ENCODE measurements around the gene IL1B.

Gene IL1B

DNA sequence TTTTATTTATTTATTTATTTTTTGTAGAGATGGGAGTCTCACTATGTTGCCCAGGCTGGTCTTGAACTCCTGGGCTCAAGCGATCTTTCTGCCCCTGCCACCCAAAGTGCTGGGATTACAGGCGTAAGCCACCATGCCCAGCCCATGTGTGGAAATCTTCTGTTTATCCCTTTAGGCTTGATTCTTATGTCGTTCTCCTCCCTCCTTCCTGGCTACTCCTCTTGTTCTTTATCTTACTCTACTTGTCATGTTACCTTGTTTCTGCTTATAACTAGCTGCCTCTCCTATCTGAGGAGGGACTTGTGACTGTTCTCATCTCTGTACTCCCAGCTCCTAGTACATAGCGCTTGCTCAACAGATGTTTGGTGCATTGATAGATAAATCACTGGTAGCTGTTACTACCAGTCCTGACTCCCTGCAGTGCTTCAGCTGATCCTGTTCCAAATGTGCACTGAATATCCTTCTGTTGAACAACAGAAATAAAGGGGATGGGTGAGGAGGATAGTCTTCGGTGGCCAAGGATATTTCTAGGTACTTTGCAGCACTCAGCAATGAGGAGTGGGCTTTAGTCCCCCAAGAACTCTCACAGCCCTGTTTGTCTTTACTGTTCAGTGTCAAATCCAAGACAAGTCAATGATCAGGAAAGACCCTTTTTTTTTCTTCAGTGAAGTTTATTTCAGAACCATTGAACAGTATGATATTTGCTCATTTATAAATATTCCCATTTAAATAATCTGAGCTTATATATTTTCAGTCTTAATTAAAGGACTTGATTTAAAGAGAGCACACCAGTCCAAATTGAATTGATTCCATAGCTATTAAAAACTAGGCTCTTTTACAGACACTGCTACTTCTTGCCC is 7.2 kb downstream of the IL1B start:
- no peak for DNase-seq

DNA sequence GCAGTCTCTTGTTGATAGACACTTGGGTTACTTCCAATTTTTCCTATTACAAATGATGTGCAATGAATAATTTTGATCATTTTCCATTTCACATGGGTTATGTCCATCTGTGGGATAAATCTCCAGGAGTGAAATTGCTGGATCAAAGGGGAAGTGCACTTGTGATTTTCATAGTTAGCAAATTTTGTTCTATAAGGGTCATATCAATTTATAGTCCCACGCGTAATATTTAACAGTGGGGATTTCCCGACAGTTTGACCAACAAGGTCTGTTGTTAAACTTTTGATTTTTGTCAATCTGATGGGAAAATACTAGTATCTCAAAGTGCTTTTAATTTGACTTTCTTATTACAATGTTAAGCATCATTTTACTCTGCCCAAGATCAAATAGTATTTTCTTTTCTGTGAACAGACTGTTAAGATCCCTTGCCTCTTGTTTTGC is 8.3 kb downstream of the IL1B start:
- DNase-seq, result no peak

DNA sequence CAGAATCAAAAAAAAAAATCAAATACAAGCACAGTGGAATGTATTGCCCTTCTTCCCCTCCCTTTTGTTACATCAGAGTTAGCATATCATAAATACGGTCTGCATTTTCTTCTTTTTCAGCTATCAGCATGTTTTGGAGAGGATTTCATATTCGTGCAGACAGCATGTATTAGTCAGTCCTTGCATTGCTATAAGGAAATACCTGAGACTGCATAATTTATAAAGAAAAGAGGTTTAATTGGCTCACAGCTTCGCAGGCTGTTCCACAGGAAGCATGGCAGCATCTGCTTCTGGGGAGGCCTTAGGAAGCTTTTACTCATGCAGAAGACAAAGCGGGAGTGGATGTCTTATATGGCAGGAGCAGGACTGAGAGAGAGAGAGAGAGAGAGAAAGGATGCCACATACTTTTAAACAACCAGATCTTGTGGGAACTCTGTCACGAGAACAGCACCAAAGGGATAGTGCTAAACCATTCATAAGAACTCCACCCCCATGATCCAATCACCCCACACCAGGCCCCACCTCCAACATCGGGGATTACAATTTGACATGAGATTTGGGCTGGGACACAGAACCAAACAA is 8.9 kb downstream of the IL1B start:
- DNase-seq, result no peak

DNA sequence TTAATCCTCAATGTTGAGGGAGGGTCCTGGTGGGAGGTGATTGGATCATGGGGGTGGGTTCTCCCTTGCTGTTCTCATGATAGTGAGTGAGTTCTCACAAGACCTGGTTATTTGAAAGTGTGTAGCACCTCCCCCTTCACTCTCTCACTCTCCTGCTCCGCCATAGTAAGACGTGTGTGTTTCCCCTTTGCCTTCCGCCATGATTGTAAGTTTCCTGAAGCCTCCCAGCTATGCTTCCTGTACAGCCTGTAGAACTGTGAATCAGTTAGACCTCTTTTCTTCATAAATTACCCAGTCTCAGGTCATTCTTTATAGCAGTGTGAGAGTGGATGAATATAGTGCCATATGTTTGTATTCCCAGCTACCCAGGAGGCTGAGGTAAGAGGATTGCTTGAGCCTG is 9.6 kb downstream of the IL1B start:
- DNase-seq, result no peak

DNA sequence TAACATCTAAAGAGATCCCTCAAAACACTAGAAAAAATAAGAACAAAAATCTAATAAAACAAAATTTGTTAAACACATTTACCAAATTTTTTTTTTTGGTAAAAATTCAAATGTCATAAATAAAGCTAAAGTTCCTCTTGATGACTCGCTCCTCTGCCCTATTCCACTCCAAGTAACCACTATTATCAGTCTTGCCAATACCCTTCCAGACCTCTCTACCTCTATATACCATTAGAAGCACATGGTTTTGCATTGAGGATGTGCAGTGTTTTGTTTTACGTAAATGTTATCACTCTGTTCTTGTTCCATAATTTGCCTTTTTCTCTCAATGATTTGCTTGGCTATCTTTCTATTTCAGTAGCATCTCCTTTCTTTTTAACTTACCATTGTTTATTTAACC is 10.9 kb downstream of the IL1B start:
- no peak for DNase-seq

DNA sequence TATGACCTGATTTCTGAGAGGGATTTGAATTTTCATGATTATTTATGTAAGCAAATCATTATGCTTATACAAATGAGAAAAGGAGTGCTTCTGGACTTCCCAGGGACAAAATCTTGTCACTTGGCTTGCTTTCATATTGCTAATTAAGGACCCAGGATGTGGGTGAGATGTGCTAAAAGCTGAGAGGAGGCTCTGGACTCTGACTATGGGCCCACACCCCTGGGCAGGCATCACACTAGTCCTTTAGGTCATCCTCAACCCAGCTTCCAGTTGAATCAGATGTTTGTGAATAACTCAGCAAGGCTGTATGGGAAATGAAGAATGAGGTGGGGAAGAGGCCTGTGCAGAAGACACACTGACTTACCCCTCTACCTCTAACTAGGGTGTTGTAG is 11.9 kb downstream of the IL1B start:
- no peak for DNase-seq

DNA sequence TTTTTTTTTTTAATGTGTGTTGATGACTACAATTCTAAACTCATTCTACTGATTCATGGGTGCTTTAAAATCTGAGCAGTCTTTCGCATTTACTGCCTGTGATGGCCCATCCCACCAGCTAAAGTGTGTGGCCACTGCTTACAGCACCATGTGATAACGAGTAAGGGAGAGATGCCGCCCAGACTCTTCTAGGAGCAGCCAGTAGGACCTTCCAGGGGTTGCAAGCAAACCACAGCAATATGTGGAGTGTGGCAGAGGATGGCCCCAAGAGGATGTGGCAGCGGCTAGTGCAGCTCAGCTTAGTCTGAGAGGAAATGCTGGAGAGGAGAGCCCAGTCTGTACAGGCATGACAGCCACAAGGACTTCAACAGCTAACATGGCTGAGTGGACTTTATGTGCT is 14.9 kb downstream of the IL1B start:
- DNase-seq, result no peak

DNA sequence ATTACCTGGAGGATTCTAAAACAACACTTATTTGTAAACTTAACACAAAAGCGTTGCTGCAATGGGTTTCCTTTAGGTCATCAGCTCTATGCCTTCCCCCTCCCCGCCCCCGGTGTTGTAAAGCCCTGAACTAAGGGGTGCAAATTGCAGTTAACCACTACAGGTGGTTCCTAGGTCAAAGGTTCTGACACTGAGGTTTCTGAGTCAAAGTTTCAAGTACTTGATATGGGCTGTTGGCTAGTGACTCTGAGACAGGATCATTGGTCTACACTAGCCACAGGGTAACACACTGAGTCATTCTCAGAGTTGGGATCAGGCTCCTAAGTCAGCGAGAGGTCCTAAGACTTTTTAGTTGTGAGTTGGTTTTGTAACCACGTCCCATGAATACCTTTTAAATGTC is 15.4 kb downstream of the IL1B start:
- DNase-seq, result no peak

DNA sequence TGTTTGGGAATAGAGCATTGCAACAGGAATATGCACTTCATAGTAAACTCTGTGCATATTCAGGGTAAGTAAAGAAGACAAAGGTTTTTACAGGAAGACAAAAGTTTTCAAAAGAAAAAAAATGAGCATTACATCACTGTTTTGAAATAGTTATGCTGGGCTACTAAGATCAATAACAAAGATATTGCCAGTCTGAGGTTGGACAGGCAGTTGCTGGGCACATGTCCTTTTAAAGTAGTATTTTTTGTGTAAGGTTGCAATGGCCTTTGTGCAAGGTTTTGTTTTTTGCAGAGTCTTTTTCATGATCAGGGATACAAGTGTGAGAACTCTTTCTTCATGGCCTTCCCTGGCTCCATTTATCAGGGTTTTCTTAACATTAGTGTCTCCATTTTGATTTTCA is 16.2 kb downstream of the IL1B start:
- DNase-seq, result no peak

DNA sequence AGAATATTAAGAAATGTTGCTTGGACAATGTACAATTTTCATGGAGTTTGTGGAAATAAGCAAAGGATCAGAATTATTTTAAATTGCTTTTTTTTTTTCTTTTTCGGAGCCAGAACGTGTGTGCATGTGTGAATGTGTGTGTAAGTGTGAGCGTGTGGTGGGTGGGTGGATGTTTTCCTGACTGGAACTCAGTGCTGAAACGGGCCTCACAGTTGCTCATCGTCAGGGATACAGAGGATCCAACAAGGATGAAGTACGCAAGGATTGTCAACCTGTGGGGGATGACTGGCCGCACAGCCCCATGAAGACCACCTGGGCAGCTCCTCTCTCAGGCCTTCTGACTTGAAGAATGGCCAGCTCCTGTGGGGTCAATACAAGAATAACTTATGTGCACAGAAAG is 17.5 kb downstream of the IL1B start:
- no peak for DNase-seq

DNA sequence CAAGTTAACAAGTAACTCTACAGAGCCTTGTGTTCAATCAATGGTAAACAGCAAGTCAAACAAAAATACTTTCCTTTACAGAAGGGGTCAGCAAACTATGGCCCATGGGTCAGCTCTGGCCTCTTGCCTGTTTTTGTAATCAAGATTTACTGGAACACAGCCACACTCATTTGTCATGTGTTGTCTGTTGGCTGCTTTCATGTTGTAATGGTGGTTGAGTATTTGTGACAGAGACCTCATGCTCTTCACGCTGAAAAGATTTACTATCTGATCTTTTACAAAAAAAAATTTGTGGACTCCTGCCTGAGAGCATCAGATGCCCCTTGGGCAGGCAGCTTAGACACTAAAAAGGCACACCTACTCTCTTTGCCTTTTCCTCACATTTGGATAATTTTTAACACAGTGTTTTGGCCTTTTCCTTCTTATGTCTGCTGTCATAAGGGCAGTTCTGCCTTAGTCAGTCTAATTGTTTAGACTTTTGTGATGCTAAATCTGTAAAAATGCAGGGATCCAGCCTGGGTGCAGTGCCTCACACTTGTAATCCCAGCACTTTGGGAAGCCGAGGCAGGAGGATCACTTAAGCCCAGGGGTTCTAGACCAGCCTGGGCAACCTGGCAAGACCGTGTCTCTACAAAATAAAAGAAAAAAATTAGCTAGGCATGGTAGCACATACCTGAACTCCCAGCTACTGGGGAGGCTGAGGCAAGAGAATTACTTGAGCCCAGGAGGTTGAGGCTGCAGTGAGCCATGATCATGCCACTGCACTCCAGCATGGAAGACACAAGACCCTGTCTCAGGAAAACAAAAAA is 18.3 kb downstream of the IL1B start:
- no peak for DNase-seq

DNA sequence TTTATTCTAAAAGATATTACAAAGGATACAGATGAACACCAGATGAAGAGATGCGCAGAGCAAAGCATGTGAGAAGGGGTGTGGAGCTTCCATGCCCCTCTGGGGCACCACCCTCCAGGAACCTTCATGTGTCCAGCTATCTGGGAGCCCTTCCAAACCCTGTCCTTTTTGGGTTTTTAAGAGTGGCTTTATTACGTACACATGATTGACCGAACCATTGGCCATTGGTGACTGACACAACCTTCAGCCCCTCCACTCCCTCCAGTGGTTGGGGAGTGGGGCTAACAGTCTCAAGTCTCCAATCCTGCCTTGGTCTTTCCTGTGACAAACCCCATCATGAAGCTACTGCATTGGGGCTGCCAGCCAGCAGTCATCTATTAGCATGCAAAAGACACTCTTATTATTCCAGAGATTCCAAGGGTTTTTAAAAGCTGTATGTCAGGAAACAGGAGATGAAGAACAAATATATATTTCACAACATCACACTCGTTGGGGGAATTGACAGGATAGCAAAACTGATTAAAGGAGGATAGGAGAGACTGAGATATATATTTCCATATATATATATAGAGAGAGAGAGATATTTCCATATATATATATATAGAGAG is 19.4 kb downstream of the IL1B start:
- no peak for DNase-seq

DNA sequence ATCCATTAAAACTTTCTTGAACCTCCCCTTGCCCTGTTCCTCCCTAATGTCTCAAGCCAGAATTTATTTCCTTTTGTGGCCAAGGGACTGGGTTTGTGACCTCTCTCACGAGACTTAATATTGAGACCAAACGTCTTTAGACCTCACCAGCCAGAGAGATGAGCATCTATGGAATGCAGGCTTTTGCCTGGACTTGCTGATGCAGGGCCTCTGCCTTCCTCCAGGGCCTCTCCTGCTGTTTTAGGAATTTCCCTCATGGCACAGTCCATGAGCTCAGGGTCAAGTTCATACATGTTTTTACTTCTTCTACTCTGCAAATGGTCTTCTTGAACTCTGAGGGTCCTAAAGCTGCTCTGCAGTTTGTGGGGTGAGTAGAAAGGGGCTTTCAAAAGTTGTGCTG is 22.3 kb downstream of the IL1B start:
- peak; percentile 23 to 57 for DNase-seq

DNA sequence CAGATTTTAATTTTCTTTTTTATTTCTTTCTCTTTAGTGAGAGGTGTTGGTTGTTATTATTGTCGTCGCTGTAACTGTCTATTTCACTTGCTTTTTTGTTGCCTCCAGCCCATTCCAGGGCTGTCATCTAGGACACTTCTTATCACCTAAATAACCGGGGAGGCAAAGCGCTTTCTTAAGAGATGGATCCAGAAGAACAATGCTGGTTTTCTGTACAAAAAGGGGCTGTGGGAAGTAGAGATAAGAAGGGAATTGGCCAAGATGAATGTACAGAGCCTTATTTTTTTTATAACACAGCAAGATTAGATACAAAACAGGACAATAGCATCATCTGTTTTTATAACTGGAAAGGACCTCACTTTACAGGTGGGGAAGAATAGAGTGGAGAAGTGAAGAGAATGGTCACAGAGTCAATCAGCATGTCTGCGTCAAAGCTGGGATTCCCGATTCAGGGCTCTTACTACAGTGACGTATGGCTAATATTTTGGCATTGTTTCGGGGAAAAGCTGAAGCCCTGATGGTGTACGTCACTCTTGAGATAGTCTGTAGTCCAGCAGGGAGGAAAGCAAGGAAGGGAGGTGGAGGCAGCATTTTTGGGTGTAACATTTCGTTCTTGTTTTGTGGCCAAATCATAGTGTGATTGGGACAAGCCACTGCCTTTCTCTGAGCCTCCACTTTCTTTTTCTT is 23.2 kb downstream of the IL1B start:
- DNase-seq, result no peak

DNA sequence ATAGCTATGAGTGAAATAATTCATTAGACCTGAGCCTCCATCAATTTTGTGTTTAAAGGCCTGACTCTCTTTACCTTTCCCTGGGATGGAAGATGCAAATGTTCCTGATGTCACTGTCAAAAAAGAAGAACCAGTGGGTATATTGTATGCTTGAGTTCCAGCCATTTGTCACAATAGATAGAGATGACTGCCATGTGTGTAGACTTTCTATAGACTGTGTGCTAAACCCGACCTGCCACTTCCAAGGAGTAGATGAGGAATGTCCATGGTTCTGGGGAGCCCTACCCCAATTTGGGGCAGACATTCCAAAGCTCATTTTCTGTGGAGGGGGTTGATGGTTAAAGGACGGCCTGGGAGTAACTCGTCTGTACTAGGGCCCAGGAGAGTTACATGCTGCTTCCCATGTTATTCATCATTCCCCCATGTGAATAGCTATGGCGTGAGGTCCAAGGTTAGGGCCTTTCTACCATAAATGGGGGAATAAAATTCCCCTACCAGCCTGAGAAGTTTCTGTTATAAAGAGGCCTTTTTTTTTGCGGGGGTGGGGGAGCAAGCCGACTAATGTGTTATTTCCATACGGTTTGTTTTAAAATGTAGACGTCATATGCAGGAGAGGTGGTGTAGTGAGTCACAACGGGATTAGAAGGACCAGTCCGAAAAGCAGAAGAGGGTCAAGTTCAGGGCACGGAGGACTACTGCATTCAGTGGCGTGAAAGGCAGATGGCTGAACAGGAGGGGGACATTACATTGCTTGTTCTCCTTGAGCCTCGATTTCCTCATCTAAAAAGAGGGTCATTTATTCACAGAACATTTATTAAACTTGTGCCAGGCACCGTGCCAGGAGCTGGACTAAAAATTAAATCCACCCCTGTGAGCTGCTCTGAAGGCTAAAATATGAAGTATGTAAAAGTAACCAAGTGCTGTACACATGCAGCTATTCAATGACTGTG is 24.0 kb downstream of the IL1B start:
- no peak for DNase-seq

DNA sequence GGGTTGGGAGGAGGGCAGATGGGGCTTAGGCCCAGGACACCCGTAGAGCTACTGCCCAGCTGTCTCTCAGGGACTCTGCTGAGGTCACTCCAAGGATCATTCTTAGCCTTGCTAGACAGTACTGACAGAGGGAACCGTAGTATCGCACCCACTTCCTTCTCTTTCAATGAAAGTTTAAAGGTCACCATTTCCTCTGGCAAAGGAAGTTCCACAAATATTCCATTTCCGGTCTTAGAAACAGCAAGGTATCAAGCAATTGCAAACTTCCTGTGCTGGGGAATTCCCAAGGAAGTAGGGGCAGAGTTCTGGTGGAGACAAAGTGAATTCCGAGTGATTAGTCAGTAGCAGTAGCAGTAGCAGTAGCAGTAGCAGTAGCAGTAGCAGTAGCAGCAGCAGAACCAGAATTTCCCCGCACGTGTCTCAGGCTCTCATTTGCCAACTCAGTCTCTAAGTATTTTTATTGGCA is 24.7 kb downstream of the IL1B start:
- peak; percentile 86 to 93 for DNase-seq

DNA sequence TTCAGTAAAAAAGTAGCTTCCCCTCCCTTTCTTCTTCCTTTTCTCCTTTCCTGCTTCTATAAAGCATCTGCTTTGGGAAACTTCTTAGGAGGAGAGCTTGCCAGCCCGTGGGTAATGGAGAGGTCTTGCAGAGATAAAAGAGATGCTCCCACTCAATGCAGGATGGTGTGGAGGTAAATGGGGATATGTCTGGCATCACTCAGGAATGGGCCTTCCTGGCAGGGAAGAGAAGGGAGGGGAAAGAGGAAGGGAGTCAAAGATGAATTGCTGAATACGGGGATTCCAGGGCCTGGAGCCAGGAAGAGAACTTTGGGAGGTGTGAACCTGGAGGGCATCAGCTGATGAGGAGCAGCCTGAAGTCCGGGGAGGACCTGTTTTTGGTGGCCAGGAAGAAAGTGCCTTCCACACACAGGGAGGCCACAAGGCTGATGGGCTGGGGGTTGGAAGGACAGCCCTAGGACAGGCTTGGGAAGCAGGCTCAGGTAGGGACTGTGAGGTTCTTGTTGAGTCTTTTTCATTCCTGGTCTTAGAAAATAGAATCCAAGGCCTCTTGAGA is 25.2 kb downstream of the IL1B start:
- no peak for DNase-seq

DNA sequence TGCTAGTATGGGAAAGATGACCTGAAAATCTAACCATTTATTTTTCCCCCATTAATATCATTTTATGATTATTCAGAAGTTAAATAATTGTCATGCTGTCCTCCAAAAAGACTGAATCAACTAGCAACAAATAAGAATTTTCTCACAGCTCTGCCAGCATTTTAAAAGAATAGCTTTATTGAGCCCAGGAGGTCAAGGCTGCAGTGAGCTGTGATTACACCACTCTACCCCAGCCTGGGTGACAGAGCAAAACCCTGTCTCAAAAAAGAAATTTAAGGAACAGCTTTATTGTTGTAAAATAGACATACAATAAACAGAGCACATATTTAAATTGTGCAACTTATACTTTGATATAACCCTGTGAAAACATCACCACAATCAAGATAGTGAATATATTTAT is 27.5 kb downstream of the IL1B start:
- no peak for DNase-seq

DNA sequence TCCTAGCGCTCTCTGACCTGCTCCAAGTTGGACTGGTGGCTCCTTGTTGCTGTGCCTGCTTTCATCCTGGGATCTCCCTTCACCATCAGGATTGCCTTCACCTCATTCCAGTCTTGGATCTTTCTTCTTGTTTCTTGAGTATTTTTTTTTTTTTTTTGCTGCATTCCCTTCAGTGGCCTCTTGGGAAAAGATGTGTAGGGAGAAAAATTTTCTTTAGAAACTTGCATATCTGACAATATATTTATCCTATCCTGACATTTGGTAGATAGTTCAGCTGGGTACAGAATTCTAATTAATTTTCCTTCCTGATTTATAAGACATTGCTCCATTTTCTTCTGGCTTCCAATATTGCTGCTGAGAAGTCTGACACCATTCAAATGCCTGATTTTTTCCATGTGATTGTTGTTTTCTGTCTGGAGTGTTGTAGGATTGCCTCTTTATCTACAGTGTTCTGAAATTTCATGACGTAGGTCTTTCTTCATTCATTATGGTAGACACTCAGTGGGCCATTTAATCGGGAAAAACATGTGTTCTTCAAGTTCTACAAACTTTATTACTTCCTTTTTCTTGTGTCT is 29.3 kb downstream of the IL1B start:
- DNase-seq, result no peak

DNA sequence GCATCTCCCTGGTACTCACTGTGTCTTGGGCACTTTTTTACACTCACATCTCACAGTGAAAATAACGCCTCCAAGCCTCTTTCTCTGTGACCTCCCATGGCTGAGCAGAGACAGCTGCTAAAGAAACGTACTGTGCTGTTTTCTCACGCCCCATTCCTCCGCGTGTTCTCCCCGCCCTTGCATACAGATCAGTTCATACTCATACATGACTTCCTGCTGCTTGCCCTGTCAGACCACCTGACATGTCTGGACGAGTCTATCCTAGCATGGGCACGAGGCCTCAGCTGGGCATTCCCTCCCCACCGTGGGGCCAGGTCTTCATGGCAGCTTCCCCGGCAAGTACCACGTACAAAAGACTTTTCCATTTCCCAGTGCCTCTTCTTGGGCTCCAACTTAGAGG is 31.0 kb downstream of the IL1B start:
- DNase-seq, result no peak

All from SW 1271 (cell line).